GM12892 (cell line): ENCODE measurements around the gene GPRC5C.

Source experiments
- POLR2A ChIP-seq: IDR thresholded peaks from 2 replicates; pipeline ENCODE4 v1.6.1; 2011; ENCODE audit warnings: low read depth, low read length, control low read depth
- POLR2AphosphoS5 ChIP-seq: IDR thresholded peaks from 2 replicates; pipeline ENCODE4 v1.6.1; 2011; ENCODE audit warnings: low read depth, low read length, control low read depth

- no peak for TF ChIP-seq POLR2A
- no peak for TF ChIP-seq POLR2AphosphoS5
Observed at GRCh38 chr17:74412581-74412980, 19.3 kb upstream of the GPRC5C start.
